Fibroblast of peridontal ligament (primary cell): Measurements from ENCODE around the gene SLC48A1.

Source experiments
- DNase-seq: peaks from one replicate; pipeline ENCODE4 v3.0.0-alpha.2; 2010; ENCODE audit errors: extremely low read depth

SLC48A1 gene

GRCh38 chr12:47824635-47825034, 51.6 kb downstream of the SLC48A1 start:
- no peak for DNase-seq

GRCh38 chr12:47825173-47825639, 52.2 kb downstream of the SLC48A1 start:
- DNase-seq = no peak

DNA sequence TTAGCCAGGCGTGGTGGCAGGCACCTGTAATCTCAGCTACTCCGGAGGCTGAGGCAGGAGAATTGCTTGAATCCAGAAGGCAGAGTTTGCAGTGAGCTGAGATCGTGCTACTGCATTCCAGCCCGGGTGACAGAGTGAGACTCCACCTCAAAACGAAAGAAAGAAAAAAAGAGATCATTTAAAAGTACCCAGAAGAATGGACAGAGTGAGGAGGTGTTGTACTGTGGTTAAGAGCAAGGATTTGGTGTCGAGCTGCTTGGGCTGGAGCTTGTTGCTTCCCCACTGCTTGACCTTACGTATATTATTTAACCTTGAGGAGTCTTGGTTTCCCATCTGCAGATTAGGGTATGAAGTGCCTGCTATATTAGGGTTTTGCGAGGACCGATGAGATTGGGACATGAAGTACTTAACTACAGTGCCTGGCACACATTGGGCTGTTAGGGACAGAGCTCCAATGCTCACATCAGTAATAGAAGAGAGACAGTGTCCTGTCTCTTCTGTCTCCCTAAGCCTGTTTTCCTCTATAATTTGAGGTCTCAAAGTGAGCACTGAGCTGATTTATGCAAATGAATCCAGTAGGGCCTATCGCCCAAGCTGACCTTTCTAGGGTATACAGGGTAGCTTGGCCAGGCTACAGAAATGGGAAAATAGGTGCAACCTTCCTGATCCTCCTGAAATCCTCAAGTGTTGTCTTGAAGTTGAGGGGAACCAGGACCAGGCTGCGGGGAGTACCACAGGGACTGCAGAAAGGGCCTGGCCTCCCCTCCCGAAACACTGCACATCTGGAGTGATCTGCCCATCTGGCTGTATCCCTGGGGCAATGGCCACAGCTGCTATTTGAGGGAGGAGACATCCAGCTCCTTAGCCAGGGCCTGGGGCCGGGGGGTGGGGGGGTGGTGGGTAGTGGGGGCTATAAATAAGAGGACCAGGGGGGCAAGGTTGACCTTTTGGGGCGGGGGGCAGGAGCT, 55.3 kb downstream of the SLC48A1 start:
- DNase-seq = no peak

- no peak for DNase-seq
These were observed 56.0 kb downstream of the SLC48A1 start for GRCh38 chr12:47828976-47829482.

- DNase-seq = no peak
These were observed 56.5 kb downstream of the SLC48A1 start for GRCh38 chr12:47829584-47829983.
